A549 (cell line): Measurements from ENCODE around the gene MAPT. TPM values are rescaled to one million over a fixed set of nuclear protein-coding genes. Genes with fewer than 3 reads are reported as not detected.

ENCODE experiments used
- ATAC-seq, 2 experiments: fragments of 200-7000 bp in 1 of 2; fragments of >200 bp in 1 of 2; cut with Nextera tagmentation in 1 of 2; cut with Tn5 transposase in 1 of 2; 3 replicates each; pipeline versions ENCODE4 v1.8.0 to v1.9.1; 2018 to 2020; ENCODE audit warnings: mild to moderate bottlenecking in 1 of 2, moderate library complexity in 1 of 2
- CTCF ChIA-PET: fragments of 300-600 bp; sonication (Branson Sonifier 250); formaldehyde crosslinking; extraction: SDS; loops from one replicate; lab custom pipeline; 2021; ENCODE audit warnings: antibody characterized with exemption, inconsistent platforms; lab: Yijun Ruan, JAX
- POLR2A ChIA-PET: fragments of 350-600 bp; formaldehyde crosslinking; extraction: SDS; loops from one replicate; lab custom pipeline; 2021; ENCODE audit warnings: antibody characterized with exemption, inconsistent platforms; lab: Yijun Ruan, JAX
- DNase-seq, 2 experiments: peaks; one replicate each; pipeline versions ENCODE4 v3.0.0 to v3.0.0-alpha.2; 2011 to 2016; ENCODE audit warnings: low read depth in 1 of 2, low spot score in 1 of 2
- FAIRE-seq: peaks from 2 replicates; lab custom pipeline; 2011; peaks lifted over from hg19 to GRCh38; lab: Jason Lieb, UNC
- H3K27ac ChIP-seq, 2 experiments: fragments of >200 bp; sonication (Bioruptor Twin); formaldehyde crosslinking; 3 replicates each; pipeline ENCODE4 v1.5.1; 2016 to 2017
- H3K4me1 ChIP-seq: fragments of >200 bp; sonication (Bioruptor Twin); formaldehyde crosslinking; 3 replicates; pipeline ENCODE4 v1.6.1; 2016
- H3K4me2 ChIP-seq: fragments of >200 bp; sonication (Bioruptor Twin); formaldehyde crosslinking; 3 replicates; pipeline ENCODE4 v1.6.1; 2016
- H3K4me3 ChIP-seq: fragments of >200 bp; sonication (Bioruptor Twin); formaldehyde crosslinking; 3 replicates; pipeline ENCODE4 v1.5.1; 2016
- H3K9me3 ChIP-seq: fragments of >200 bp; sonication (Bioruptor Twin); formaldehyde crosslinking; 3 replicates; pipeline ENCODE4 v1.6.1; 2016
- ATOH8 ChIP-seq: fragments of 250-450 bp; sonication (Bioruptor Pico); IDR thresholded peaks from 2 replicates; pipeline ENCODE4 v1.5.0; 2020; ENCODE audit warnings: low read depth, mild to moderate bottlenecking, moderate library complexity
- BCL3 ChIP-seq: fragments of >200 bp; sonication (Bioruptor Twin); formaldehyde crosslinking; IDR thresholded peaks from 3 replicates; pipeline ENCODE4 v1.6.1; 2016
- CBX2 ChIP-seq: fragments of 200-600 bp; sonication (generic); IDR thresholded peaks from 2 replicates; pipeline ENCODE4 v1.6.1; 2016; ENCODE audit warnings: low read depth, mild to moderate bottlenecking, borderline replicate concordance
- CHD2 ChIP-seq: fragments of 150-350 bp; IDR thresholded peaks from 2 replicates; pipeline ENCODE4 v1.6.1; 2014; ENCODE audit warnings: low read length; ENCODE audit not compliant: partially characterized antibody
- CHD4 ChIP-seq: fragments of 200-600 bp; sonication (generic); IDR thresholded peaks from 2 replicates; pipeline ENCODE4 v1.6.1; 2016; ENCODE audit warnings: antibody characterized with exemption, mild to moderate bottlenecking, borderline replicate concordance
- CTCF ChIP-seq: fragments of >200 bp; sonication (Bioruptor Twin); formaldehyde crosslinking; IDR thresholded peaks from 3 replicates; pipeline ENCODE4 v1.5.1; 2016
- E2F6 ChIP-seq: IDR thresholded peaks from 2 replicates; pipeline ENCODE4 v1.6.1; 2012; ENCODE audit warnings: low read depth, borderline replicate concordance
- EHF ChIP-seq: fragments of 250-450 bp; sonication (Bioruptor Pico); IDR thresholded peaks from 2 replicates; pipeline ENCODE4 v1.5.0; 2020; ENCODE audit warnings: mild to moderate bottlenecking
- EHMT2 ChIP-seq: fragments of 200-600 bp; sonication (generic); IDR thresholded peaks from 2 replicates; pipeline ENCODE4 v1.6.1; 2016; ENCODE audit warnings: antibody characterized with exemption, low read depth, mild to moderate bottlenecking, moderate library complexity
- FOSB ChIP-seq: fragments of 250-450 bp; sonication (Bioruptor Pico); IDR thresholded peaks from 2 replicates; pipeline ENCODE4 v1.5.0; 2020; ENCODE audit warnings: mild to moderate bottlenecking, moderate library complexity
- GATA3 ChIP-seq: IDR thresholded peaks from 2 replicates; pipeline ENCODE4 v1.6.1; 2012; ENCODE audit warnings: borderline replicate concordance
- HES2 ChIP-seq: fragments of >200 bp; sonication (Bioruptor Twin); formaldehyde crosslinking; IDR thresholded peaks from 2 replicates; pipeline ENCODE4 v1.6.1; 2016
- HEYL ChIP-seq: fragments of 250-450 bp; sonication (Bioruptor Pico); IDR thresholded peaks from 2 replicates; pipeline ENCODE4 v1.8.0; 2021; ENCODE audit warnings: mild to moderate bottlenecking, moderate library complexity
- HOXA7 ChIP-seq: fragments of 250-450 bp; sonication (Bioruptor Pico); IDR thresholded peaks from 2 replicates; pipeline ENCODE4 v1.5.0; 2020; ENCODE audit warnings: mild to moderate bottlenecking, moderate library complexity
- JUNB ChIP-seq: fragments of >200 bp; sonication (Bioruptor Twin); formaldehyde crosslinking; IDR thresholded peaks from 2 replicates; pipeline ENCODE4 v1.6.1; 2016
- MAX ChIP-seq: IDR thresholded peaks from 2 replicates; pipeline ENCODE4 v1.6.1; 2012
- MAZ ChIP-seq: fragments of 150-350 bp; IDR thresholded peaks from 2 replicates; pipeline ENCODE4 v1.6.1; 2014; ENCODE audit warnings: antibody characterized with exemption, low read depth, low read length, borderline replicate concordance
- MYC ChIP-seq: IDR thresholded peaks from 2 replicates; pipeline ENCODE4 v1.6.1; 2012; ENCODE audit warnings: mild to moderate bottlenecking, inconsistent platforms, low read length, improper control_type of control experiment, borderline replicate concordance
- NPAS2 ChIP-seq: fragments of 250-450 bp; sonication (Bioruptor Pico); IDR thresholded peaks from 2 replicates; pipeline ENCODE4 v1.8.0; 2022; ENCODE audit warnings: mild to moderate bottlenecking, moderate library complexity, borderline replicate concordance
- POLR2A ChIP-seq: IDR thresholded peaks from 2 replicates; pipeline ENCODE4 v1.6.1; 2012; ENCODE audit warnings: mild to moderate bottlenecking, low read length
- RARB ChIP-seq: fragments of 250-450 bp; sonication (Bioruptor Pico); IDR thresholded peaks from 2 replicates; pipeline ENCODE4 v1.8.0; 2021; ENCODE audit warnings: mild to moderate bottlenecking, moderate library complexity
- REST ChIP-seq: fragments of 200-600 bp; sonication (generic); IDR thresholded peaks from 2 replicates; pipeline ENCODE4 v1.6.1; 2016; ENCODE audit warnings: antibody characterized with exemption, mild to moderate bottlenecking, moderate library complexity
- ZC3H11A ChIP-seq: fragments of 450-650 bp; IDR thresholded peaks from 2 replicates; pipeline ENCODE4 v1.6.1; 2014; ENCODE audit warnings: antibody characterized with exemption, mild to moderate bottlenecking
- ZFP36 ChIP-seq: fragments of 450-650 bp; IDR thresholded peaks from 2 replicates; pipeline ENCODE4 v1.6.1; 2014; ENCODE audit warnings: borderline replicate concordance; ENCODE audit not compliant: partially characterized antibody
- ZNF302 ChIP-seq: fragments of 250-450 bp; sonication (Bioruptor Pico); IDR thresholded peaks from 2 replicates; pipeline ENCODE4 v1.9.0; 2021; ENCODE audit warnings: inconsistent platforms, mild to moderate bottlenecking, moderate library complexity
- WGBS: methylation state at CpG from one replicate; pipeline ENCODE4 v1.1.6; 2017; ENCODE audit errors: missing lambda C conversion rate; 5-methylcytosine and 5-hydroxymethylcytosine counted together
- polyA plus RNA-seq, 4 experiments: library from polyadenylated mRNA; depleted of rRNA in 3 of 4; stranded (reverse); fragments of >200 nt; fragmentation: RNase III in 1 of 4; extraction: RNeasy Plus Mini Kit Qiagen cat#74134 plus additional on column Dnase treatment in 1 of 4; gene quantifications; 2 replicates in 3 of 4; 3 replicates in 1 of 4; pipeline ENCODE4 v1.2.3, GENCODE V29; 2011 to 2017

Gene MAPT
- polyA plus RNA-seq, 2 of the 4 experiments (the other 2 are of a cell fraction): 1.2 to 1.6 TPM

- Histone ChIP-seq H3K9me3 (no peaks in the 10 kb centered on the region), H3K4me2 (no peak overlapping the region), H3K27ac (no peak overlapping the region), H3K4me3 (no peak overlapping the region), H3K4me1 (no peaks in the 10 kb centered on the region)
- TF ChIP-seq CTCF: no peak
- TF ChIP-seq NPAS2: no peak
- TF ChIP-seq RARB: no peak
- TF ChIP-seq FOSB: no peak
- no peak for TF ChIP-seq MAZ
- no peak for TF ChIP-seq JUNB
- no peak for TF ChIP-seq GATA3
- no peak for TF ChIP-seq EHMT2
- no peak for TF ChIP-seq ZNF302 (CRISPR knock-in tag)
- no peak for TF ChIP-seq CHD4
- TF ChIP-seq BCL3: no peak
- no peak for TF ChIP-seq HEYL (CRISPR knock-in tag)
- TF ChIP-seq MAX: no peak
- TF ChIP-seq E2F6: no peak
- no peak for TF ChIP-seq CHD2
- TF ChIP-seq ZC3H11A: no peak
- WGBS: 67% methylated on average over 10 of the region's 10 CpGs
- POLR2A ChIA-PET: no interaction called here
- no peak for DNase-seq
- CTCF ChIA-PET: interaction anchor here (1.1 to 14.4 kb wide), 6 partner anchors 11 to 207 kb away, joined by 3 to 225 read pairs (median 4); partner anchors contain the start of gene CRHR1
- no peak for FAIRE-seq
- ATAC-seq: no peak
Measured at GRCh38 chr17:45846223-45846622, 48.1 kb upstream of the MAPT start.

- WGBS: 38% methylated on average over 8 of the region's 9 CpGs
- no peak for ATAC-seq
- H3K27ac ChIP-seq: no peak overlapping the region
- no peak for FAIRE-seq
- CTCF ChIA-PET: interaction anchor here (1.1 to 14.4 kb wide), 7 partner anchors 12 to 207 kb away, joined by 3 to 225 read pairs (median 4); partner anchors contain the start of gene CRHR1
- no peak for DNase-seq
- TF ChIP-seq CHD2: no peak
- TF ChIP-seq, all 56 proteins: peak for 0
- POLR2A ChIA-PET: no interaction called here
- Histone ChIP-seq H3K4me2 (no peak overlapping the region), H3K9me3 (no peaks in the 10 kb centered on the region), H3K4me1 (no peaks in the 10 kb centered on the region), H3K4me3 (no peak overlapping the region)
Measured at GRCh38 chr17:45846646-45847045, 47.7 kb upstream of the MAPT start.

GRCh38 chr17:45847101-45847500 is 47.3 kb upstream of the MAPT start:
- no peak for TF ChIP-seq CHD4
- no peak for TF ChIP-seq REST
- no peak for TF ChIP-seq NPAS2
- no peak for TF ChIP-seq ZFP36
- no peak for TF ChIP-seq EHF (CRISPR knock-in tag)
- TF ChIP-seq ATOH8 (CRISPR knock-in tag): no peak
- TF ChIP-seq MYC: no peak
- TF ChIP-seq HES2: no peak
- no peak for TF ChIP-seq POLR2A
- no peak for TF ChIP-seq GATA3
- no peak for TF ChIP-seq FOSB
- TF ChIP-seq CBX2: no peak
- no peak for TF ChIP-seq HOXA7
- DNase-seq (no peak), FAIRE-seq (no peak), ATAC-seq (no peak)
- no peaks in the 10 kb centered on the region for H3K4me1 ChIP-seq
- H3K4me2 ChIP-seq: no peak overlapping the region
- H3K4me3 ChIP-seq: no peak overlapping the region
- ChIA-PET POLR2A (no interaction called here), CTCF (interaction anchor here (1.1 to 14.4 kb wide), 7 partner anchors 12 to 208 kb away, joined by 3 to 225 read pairs (median 4); partner anchors contain the start of gene CRHR1)
- 60% methylated on average over 4 of the region's 4 CpGs for WGBS
- H3K9me3 ChIP-seq: no peaks in the 10 kb centered on the region
- H3K27ac ChIP-seq: no peak overlapping the region
